Hypothalamus (tissue), 51 donors: ENCODE results near the gene MAPKBP1.
"Not testable (repeated sequence)": the region's sequence is repeated elsewhere in the genome, so short reads cannot be mapped to it uniquely, and the experiment has no call there.

Experiments used
- DNase-seq, 51 donors: peaks; one replicate each; lab custom pipeline; 2025; lab: John Stamatoyannopoulos, UW

MAPKBP1 gene

GRCh38 chr15:41824062-41824745 lies 49.9 kb downstream of the MAPKBP1 start:
- no peak for DNase-seq

GRCh38 chr15:41825145-41825544 lies 50.9 kb downstream of the MAPKBP1 start:
- no peak for DNase-seq

- DNase-seq: no peak
Measured at GRCh38 chr15:41825572-41826535, 51.6 kb downstream of the MAPKBP1 start.

- peak in 2 of 51 donors; percentile 34 to 37 for DNase-seq
Measured at GRCh38 chr15:41827290-41827879, 53.1 kb downstream of the MAPKBP1 start.

- DNase-seq: peak; percentile 37 to 99 (median 90)
Measured at GRCh38 chr15:41827880-41828806, 53.9 kb downstream of the MAPKBP1 start, which contains the start of gene JMJD7. TSS of gene JMJD7 (plus strand) at chr15:41828092. CDS start at chr15:41828125, 33 bp downstream.

GRCh38 chr15:41828807-41829141 lies 54.5 kb downstream of the MAPKBP1 start:
- DNase-seq: peak in 1 of 51 donors; percentile 47

GRCh38 chr15:41829959-41830646 lies 55.8 kb downstream of the MAPKBP1 start:
- DNase-seq: no peak

GRCh38 chr15:41831291-41831690 lies 57.0 kb downstream of the MAPKBP1 start:
- not testable (repeated sequence) for DNase-seq

- DNase-seq: no peak
Measured at GRCh38 chr15:41832208-41832607, 57.9 kb downstream of the MAPKBP1 start.

GRCh38 chr15:41832875-41833274 lies 58.6 kb downstream of the MAPKBP1 start:
- DNase-seq: no peak

- no peak for DNase-seq
Measured at GRCh38 chr15:41834096-41834495, 59.8 kb downstream of the MAPKBP1 start.

GRCh38 chr15:41836073-41836472 lies 61.8 kb downstream of the MAPKBP1 start:
- DNase-seq: no peak

GRCh38 chr15:41836713-41837454 lies 62.6 kb downstream of the MAPKBP1 start:
- no peak for DNase-seq

- no peak for DNase-seq
Measured at GRCh38 chr15:41838400-41838897, 64.2 kb downstream of the MAPKBP1 start, which contains the start of gene PLA2G4B. TSS of gene PLA2G4B (plus strand) at chr15:41838847. CDS start at chr15:41838914, 67 bp downstream.

GRCh38 chr15:41839781-41840491 lies 65.7 kb downstream of the MAPKBP1 start:
- DNase-seq: no peak

- DNase-seq: no peak
Measured at GRCh38 chr15:41840673-41841072, 66.4 kb downstream of the MAPKBP1 start.

GRCh38 chr15:41841131-41841530 lies 66.8 kb downstream of the MAPKBP1 start:
- DNase-seq: no peak

GRCh38 chr15:41842229-41842628 lies 67.9 kb downstream of the MAPKBP1 start:
- no peak for DNase-seq
